HG03175 (cell line): ENCODE measurements around the gene ISOC2.

Experiments used
- ATAC-seq: cut with Tn5 transposase; IDR thresholded peaks from one replicate; pipeline ENCODE4 v1.9.1; 2021; ENCODE audit warnings: mild to moderate bottlenecking, moderate library complexity; ENCODE audit not compliant: unreplicated experiment

ISOC2 gene

GRCh38 chr19:55490478-55491432, 29.3 kb upstream of the ISOC2 start:
- no peak for ATAC-seq

DNA sequence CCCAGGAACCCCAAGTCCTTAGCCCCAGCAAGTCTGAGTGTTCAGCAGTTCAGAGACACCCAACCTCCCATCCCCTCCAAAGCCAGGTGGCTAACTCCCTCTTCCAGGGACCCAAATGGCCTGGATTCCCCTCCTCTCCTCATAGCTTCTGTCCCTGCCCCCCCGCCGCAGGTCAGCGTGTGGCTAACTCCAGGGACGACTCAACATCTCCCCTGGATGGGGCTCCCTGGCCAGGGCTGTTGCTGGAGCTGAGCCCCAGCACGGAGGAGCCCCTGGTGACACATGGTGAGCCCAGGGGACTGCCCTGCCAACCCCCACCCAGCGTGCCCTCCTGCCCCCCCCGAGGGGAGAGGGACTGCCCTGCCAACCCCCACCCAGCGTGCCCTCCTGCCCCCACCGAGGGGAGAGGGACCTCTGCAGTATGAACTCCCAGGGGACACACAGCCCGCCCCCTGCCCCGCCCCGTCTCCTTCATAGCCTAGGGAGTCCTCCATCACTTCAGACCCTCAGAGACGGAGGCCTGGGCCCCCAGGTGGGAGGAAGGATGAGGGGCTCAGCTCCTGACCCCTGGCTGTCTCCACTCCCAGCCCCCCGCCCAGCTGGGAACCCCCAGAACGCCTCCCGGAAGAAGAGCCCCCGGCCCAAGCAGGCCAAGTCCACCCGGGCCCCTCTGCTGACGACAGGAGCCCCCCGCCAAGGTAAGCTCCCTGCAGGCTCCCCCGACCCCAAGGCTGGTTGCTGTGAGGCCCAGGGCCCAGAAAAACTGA, 28.5 kb upstream of the ISOC2 start:
- ATAC-seq = no peak

- no peak for ATAC-seq
These were observed 27.7 kb upstream of the ISOC2 start for GRCh38 chr19:55488986-55489710.

DNA sequence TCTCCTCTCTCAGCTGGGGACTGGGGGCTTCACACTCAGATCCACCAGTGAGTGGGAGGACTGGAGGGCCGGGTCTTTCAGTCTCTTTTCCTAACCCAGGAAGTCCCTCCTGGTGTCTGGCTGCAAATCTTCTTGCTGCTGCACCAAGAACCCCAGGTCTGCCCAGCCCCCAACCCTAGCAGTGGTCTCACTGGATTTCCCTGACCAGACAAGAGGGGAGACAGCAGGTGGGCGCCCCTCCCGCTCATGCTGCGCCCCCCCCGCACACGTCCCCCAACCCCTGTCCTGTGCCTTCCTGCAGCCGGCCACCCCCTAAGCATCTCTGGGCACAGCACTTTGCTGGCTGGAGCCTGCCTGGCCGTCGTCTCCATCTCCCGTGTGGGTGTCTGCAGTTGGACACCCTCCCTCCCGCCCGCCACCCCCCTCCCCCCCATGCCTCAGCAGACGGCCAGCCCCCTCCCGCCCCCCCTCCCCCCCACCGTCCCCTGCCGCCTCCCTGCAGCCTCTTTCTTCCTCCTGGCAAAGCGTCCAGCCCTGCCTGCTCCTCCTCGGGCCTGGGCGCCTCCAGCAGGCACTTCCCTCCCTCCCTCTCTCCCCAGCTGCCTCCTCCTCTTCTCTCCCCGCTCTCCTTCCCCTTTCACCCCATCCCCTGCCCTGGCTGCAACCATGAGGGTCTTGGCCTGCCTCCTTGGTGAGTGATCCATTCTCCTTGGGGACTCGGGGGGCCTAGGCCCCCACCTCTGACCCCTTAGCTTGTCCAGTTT, 26.7 kb upstream of the ISOC2 start, which contains the start of gene SSC5D:
SSC5D (plus strand) TSS at position 513 of the 764 bp plus-strand sequence; CDS start at position 667, 154 bp downstream.
- ATAC-seq = no peak

DNA sequence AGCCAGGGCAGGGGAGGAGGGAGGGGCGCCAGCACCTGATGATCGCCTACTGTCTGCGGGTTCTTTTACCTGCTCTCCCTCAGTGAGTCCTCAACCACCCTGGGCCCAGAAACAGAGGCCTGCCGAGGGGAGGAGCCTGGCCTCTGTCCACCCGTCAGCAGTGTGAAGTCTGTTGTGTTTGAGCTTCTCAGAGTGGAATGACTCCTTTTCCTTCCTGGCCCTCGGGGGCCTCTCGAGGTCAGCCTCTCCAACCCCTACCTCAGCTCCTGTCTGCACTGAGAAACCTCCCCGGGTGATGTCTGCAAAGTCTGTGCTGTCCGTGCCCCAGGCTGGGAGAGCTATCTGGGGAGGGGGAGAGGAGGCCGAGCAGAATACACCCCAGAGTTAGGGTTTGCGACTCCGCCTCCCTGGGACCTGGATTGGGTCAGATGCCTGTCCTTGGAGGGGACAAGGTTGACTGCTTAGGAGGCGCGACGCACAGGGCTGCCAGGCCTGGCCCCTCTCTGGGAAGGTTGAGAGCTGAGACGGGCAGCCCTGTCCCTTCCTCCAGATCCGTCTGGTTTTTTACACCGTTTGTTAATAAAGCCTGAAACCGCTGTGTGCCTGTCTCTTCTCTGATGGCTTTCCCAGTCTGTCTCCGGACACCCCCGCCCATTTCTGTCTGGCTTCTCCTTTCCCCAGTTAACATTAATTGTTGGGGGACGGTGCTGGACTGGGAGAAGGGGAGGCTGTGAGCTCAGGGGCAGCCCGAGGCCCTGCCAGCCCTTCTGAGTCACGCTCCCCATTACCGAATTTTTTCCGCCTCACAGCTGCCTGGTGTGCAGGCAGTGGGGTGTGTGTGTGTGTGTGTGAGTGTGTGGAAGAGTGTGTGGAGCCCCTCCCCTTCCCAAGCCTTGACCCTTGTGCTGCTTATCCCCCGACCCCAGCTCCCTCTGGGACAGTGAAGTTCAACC, 25.8 kb upstream of the ISOC2 start:
- no peak for ATAC-seq

DNA sequence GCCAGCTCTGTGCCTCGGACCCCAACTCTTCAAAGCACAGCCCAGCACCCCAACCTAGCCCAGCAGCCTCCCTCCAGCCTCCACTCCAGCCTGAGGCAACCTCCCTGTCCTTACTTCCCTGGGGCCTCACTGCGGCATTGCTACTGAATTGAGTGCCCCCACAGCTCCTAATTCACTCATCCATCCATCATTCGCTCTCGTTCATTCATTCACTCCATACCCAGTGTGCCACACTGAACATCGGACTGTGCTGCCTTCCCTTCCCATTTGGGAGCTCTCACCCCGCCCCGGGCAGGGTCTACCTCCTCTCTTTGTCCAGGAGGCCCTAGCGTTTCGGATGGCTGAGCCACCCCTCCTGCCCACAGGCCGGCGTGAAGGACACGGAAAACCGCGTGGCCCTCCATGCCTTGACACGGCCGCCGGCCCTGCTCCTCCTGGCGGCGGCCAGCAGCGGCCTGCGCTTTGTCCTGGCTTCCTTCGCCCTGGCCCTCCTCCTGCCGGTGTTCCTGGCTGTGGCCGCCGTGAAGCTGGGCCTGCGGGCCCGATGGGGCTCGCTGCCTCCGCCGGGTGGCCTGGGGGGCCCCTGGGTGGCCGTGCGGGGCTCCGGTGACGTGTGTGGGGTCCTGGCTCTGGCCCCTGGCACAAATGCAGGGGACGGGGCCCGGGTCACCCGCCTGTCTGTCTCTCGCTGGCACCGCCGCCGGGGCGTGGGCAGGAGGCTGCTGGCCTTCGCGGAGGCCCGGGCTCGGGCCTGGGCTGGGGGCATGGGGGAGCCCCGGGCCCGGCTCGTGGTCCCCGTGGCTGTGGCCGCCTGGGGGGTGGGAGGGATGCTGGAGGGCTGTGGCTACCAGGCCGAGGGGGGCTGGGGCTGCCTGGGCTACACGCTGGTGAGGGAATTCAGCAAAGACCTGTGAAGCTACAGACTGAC, 24.9 kb upstream of the ISOC2 start:
- no peak for ATAC-seq

DNA sequence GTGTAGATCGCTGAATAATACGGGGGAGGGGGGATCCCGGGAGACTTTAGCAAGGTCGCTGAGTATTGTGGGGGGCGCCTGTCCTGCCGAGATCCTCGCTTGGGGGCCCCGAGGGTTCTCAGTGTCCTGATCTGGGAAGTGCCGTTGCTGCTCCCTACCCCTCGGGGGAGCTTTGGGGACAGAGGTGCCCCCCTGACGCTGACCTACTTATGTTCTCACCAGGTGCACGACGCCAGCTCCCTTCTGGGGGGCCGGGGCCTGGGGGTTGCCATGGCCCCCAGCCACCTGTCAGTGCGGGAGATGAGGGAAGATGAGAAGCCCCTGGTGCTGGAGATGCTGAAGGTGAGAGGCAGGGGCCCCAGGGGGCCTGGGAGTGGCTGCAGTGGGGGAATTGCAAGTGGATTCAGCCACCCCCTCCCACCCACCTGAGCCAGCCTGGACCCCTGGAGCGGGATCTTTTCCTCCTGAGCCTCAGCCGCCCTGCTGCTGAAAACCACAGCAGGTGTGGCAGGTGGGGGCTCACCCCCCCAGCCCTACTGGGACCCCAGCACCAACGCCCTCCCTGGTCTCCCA, 24.1 kb upstream of the ISOC2 start:
- ATAC-seq = no peak

DNA sequence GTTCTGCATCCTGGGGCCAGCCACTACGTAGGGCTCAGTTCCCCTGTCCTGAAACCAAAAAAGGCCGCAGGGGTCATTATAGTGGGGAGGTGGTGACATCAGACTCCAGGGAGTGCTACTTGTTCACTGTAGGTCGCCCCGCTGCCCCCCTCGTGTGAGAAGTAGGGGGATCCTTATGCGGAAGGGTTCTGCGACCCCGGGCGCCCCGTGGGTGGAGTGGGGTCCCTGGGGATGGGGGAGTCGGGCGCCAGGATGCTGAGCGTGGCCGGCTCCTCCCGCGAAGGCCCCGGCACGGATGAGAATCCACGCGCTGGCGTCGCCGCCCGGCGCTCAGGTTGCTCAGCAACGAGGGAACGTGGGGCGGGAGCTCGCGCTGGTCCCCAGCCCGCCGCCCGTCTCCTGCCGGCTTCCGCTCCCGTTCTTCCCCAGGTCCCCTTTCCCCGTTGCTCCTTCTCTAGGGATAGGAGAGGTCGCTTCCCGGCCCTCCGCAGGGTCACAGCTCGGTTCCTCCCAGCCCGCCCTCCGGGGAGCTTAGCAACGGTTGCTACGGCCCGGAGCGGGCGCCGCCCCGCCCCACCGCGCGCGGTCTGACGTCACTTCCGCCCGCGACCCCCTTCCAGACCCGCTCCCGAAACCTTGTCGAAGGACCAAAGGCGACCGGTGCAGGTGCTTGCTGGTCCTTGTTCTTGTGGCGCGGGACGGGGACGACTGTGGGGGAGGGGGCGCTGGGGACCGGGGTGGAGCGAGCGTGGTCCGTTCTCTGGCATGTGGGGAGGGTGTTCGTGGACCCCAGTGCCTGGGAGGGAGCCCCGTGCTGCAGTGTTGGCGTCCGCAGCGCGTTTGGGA, 23.4 kb upstream of the ISOC2 start, which contains the start of gene NAT14:
NAT14 (plus strand) TSS at position 596 of the 846 bp plus-strand sequence. CDS start 521 bp downstream, outside the sequence.
- peak; percentile 73 for ATAC-seq

GRCh38 chr19:55483706-55484592, 22.5 kb upstream of the ISOC2 start:
- ATAC-seq = no peak

- no peak for ATAC-seq
These were observed 21.7 kb upstream of the ISOC2 start for GRCh38 chr19:55482967-55483705.

DNA sequence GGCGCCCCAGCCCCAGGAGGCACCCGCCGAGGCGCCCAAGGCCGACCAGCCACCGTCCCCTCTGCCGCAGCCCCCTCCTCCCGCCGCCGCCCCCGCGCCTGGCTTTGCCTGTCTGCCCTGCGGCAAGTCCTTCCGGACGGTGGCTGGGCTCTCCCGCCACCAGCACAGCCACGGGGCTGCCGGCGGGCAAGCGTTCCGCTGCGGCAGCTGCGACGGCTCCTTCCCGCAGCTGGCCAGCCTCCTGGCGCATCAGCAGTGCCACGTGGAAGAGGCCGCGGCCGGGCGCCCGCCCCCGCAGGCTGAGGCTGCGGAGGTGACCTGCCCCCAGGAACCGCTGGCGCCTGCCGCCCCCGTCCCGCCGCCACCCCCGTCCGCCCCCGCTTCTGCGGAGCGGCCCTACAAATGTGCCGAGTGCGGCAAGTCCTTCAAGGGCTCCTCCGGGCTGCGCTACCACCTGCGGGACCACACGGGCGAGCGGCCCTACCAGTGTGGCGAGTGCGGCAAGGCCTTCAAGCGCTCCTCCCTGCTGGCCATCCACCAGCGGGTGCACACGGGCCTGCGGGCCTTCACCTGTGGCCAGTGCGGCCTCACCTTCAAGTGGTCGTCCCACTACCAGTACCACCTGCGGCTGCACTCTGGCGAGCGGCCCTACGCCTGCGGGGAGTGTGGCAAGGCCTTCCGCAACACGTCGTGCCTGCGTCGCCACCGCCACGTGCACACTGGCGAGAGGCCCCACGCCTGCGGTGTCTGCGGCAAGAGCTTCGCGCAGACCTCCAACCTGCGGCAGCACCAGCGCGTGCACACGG, 20.9 kb upstream of the ISOC2 start:
- no peak for ATAC-seq

GRCh38 chr19:55481794-55482155, 20.3 kb upstream of the ISOC2 start:
- no peak for ATAC-seq

- ATAC-seq = no peak
These were observed 19.8 kb upstream of the ISOC2 start for GRCh38 chr19:55481148-55481793.
